Measurements from ENCODE around the gene PRKCH. TPM values are rescaled to one million over a fixed set of nuclear protein-coding genes. Genes with fewer than 3 reads are reported as not detected.

PRKCH gene
- polyA plus RNA-seq, 4 donors = 9.0 to 18.4 (median 16.1) TPM

GRCh38 chr14:61360796-61361525, 39.6 kb downstream of the PRKCH start:
- no peak for DNase-seq (ENCODE audit: low read depth in 4 of 4, low spot score in 3 of 4)

- DNase-seq (ENCODE audit: low read depth in 4 of 4, low spot score in 3 of 4) = no peak
Observed at GRCh38 chr14:61362072-61362750, 40.8 kb downstream of the PRKCH start.

- DNase-seq (ENCODE audit: low read depth in 4 of 4, low spot score in 3 of 4) = no peak
Observed at GRCh38 chr14:61364243-61364642, 42.9 kb downstream of the PRKCH start.

DNA sequence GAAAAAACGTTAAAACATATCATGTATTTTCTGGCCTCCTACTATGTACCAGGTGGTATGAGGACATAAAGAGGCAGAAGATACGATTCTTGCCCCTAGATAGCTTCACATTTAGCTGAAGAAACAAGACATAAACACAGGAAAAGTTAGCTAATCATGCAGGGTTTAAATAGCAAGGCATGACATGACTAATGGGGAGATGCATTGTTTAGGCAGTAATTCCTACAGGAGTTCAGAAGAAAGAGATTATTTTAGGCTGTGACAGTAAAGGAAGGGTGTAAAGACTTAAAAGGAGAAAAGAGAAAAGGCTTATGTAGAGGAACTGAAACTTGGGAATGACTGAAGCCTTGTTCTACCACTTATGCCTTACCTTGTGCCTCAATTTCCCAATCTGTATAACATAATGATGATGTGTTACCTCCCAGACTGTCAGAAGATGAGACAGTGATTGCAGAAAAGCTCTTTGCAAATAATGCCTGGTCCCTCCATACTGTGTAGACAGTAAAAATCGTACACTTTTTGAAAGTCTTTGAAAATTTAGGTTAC, 44.4 kb downstream of the PRKCH start:
- no peak for DNase-seq (ENCODE audit: low read depth in 4 of 4, low spot score in 3 of 4)

DNA sequence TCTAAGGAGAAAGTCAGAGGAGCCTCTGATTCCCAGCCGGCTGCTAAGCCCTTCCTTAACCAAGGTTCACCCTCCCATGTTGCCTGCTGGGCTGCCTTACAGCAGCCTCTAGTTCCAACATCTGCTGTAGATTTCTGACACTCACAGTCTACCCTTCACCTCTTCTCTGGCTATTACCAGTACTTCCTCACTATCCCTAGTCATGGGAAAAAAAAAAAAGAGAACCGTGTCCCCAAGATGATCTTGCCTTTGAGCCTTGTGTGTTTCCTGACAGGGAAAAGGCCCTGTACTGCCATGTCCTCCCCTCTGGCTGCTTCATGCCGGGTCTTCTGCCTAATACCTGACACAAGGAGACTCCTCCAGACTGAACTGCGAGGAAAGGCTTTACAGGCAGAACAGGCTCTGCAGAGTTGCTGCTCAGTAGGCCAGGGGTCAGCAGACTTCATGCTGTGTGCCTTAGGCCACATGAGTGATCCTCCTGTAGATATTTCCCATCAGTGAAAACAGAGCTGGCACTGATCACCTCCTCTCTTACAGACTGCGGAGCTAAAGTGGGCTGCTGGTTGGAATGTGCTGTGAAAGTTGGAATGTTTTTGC, 46.8 kb downstream of the PRKCH start:
- DNase-seq (ENCODE audit: low read depth in 4 of 4, low spot score in 3 of 4) = no peak

DNA sequence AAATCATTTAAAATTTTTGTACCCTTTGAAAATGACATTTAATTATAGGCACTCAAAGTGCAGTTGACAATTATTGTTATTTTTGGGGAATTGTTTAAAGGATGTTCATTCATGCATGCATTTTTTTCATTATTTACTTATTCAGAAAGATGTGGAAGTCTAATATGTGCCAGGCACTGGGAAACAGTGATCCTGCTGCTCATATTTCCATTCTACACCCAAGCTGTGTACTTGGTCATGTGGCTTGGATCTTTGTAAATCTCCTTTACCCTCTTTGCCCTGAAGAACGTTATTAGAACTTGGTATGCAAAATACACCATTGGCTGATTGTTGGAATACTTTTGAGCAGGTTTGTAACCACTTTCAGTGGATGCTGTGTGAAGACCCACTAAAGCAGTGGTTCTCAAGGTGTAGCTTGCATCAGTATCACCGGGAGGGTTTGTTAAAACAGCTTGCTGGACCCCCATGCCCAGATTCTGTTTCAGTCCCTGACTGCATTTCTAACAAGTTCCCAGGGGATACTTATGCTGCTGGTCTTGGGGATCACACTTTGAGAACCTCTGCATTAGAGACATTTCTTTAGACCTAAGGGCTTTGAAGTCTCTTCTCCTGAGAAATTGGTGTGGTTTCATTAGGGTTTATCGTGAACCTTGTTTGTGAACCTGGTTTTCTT, 47.5 kb downstream of the PRKCH start:
- no peak for DNase-seq (ENCODE audit: low read depth in 4 of 4, low spot score in 3 of 4)

DNA sequence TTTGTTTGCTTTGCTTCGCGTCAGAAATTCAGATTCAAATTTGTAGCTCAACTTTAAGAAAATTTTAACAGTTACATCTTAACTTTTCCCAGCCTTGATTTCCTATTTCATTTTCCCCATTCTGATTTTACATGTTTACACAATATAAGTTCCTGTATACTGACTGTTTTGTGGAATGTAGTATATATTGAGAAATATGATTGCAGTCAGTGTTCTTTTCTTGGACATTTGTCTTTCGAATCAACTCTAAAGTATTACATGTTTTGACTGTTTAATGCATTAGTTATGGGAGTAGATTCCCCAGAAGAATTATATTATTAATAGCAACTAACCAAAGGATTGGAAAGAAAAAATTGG, 48.1 kb downstream of the PRKCH start:
- DNase-seq (ENCODE audit: low read depth in 4 of 4, low spot score in 3 of 4) = no peak

DNA sequence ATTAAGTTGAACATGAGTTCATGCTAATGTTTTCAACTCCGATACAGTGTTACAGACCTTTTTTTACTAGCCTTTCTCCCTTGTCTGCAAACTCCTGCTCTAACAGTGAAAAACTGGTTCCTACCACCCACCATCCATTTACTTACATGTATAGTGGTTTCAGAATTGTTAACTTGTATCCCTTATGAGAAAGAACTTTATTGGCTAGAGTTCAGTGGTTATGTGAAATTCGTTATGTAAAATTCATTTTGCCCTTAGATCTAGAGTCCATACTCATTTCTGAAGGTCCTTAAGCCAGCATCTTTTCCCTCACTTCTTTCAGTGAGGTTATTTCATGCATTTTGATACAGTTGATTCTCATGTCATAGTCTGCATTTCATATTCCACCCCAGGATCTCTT, 51.0 kb downstream of the PRKCH start:
- no peak for DNase-seq (ENCODE audit: low read depth in 4 of 4, low spot score in 3 of 4)

DNA sequence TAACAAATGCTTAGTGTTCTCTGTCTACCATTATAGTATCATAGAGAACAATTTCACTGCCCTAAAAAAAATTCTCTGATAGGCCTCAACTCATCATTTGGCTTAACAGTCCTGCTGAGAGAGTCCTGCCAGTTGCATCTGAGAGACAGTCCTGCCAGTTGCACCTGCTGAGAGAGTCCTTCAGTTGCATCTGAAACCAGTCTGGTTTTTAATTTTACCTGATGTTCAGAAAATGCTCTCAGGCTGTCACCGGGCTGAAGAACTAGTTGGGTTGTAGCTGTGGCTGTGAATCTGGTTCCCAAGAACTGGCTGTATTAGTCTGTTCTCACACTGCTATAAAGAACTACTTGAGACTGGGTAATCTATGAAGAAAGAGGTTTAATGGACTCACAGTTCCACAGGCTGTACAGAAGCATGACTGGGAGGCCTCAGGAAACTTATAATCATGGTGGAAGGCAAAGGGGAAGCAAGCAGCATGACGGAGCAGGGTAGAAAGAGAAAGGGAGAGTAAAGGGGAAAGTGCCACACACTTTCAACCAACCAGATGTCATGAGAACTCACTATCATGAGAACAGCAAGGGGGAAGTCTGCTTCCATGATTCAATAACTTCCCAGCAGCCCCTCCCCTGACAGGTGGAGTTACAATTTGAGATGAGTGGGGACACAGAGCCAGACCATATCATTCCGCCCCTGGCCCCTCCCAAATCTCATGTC, 51.6 kb downstream of the PRKCH start:
- DNase-seq (ENCODE audit: low read depth in 4 of 4, low spot score in 3 of 4) = no peak

DNA sequence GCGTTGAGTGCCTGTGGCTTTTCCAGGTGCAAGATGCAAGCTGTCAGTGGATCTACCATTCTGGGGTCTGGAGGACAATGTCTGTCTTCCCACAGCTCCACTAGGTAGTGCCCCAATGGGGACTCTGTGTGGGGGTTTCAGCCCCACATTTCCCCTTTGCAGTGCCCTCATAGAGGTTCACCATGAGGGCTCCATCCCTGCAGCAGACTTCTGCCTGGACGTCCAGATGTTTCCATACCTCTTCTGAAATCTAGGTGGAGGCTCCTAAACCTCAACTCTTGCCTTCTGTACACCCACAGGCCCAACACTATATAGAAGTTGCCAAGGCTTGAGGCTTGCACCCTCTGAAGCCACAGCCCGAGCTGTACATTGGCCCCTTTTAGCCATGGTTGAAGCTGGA, 52.9 kb downstream of the PRKCH start:
- DNase-seq (ENCODE audit: low read depth in 4 of 4, low spot score in 3 of 4) = no peak

DNA sequence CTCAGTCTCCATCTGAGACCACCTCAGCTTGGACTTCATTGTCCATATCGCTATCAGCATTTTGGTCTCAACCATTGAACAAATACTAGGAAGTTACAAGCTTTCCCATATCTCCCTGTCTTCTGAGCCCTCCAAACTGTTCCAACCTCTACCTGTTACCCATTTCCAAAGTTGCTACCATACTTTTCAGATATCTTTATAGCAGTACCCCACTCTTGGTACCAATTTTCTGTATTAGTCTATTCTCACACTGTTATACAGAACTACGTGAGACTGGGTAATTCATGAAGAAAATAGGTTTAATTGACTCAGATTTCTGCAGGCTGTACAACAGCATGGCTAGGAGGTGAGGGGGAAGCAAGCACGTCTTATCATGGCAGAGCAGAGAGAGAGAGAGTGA, 53.8 kb downstream of the PRKCH start:
- DNase-seq (ENCODE audit: low read depth in 4 of 4, low spot score in 3 of 4) = no peak

DNA sequence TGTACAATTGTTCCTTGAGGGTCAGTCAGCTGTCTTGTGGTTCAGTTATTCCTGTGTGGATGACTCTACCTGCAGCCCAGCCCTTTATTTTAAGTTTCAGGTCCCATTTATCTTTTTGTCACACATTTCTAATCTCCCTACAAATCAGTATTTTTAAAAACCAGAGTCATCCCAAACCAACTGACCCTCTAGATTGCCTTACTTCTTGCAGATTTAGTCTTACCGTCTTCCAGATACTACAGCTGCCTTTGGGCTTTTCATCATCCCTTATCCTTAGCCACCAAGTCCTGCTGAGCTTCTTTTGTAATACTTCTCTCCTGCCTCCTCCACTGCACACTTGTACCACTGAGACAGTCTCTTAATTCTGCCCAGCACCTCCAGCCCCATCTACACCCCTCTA, 54.9 kb downstream of the PRKCH start:
- DNase-seq (ENCODE audit: low read depth in 4 of 4, low spot score in 3 of 4) = no peak

- no peak for DNase-seq (ENCODE audit: low read depth in 4 of 4, low spot score in 3 of 4)
Observed at GRCh38 chr14:61377749-61378148, 56.4 kb downstream of the PRKCH start.

- no peak for DNase-seq (ENCODE audit: low read depth in 4 of 4, low spot score in 3 of 4)
Observed at GRCh38 chr14:61379639-61380184, 58.3 kb downstream of the PRKCH start.

DNA sequence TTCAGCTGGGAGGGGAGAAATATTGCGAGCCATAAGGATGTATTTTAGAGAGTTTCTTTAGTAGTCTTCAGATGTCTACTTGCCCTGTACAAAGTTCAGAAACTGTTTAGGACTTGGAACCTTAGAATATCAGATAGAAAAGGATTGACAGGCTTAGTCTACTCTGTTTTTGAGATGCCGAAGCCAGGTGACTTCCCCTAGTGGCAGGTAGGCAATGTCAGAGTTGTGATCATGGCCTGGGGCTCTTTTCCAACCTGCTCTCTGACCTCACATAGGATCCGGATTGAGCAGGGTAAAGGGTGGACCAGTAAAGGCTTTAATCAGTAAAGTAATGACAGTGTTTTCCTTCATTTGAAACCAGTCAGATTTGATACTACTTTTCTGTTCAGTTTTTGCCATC, 59.6 kb downstream of the PRKCH start:
- DNase-seq (ENCODE audit: low read depth in 4 of 4, low spot score in 3 of 4) = no peak

DNA sequence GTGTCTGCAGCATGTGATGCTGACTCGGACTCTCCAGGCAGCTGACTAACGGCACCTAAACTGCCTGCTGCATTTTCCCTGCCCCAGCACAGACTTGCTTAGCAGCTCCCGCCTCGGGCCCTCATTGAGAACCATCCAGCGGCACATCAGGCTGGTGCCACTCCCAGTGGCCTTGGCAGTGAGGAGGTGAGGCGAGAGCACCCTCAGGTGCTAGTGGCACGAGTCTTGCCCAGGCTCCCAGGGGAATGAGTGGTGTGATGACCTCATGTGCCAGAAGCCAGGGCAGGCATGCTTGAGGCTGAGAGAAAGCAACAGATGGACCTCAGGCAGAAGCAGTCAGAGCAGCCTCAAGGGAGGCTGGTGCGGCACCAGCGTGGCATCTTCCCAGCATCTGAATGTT, 60.2 kb downstream of the PRKCH start:
- no peak for DNase-seq (ENCODE audit: low read depth in 4 of 4, low spot score in 3 of 4)

DNA sequence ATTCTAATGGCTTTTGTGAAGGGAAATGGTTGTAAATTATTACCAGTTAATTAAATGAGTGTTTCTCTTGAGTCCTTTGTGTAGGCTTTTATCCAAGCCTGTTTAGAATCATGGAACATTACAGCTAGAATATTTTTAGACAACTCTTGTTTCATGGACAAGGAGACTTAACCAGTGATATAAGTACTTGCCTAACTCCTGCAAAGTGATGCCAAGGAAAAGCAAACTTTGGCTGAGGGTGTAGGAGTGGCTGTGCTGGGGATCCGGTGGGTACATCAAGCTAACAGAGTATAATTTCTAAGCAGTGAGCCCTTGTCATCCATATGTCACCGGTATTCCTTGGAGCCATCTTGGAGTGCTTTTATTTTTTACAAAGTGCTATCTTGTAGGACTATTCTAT, 61.5 kb downstream of the PRKCH start:
- no peak for DNase-seq (ENCODE audit: low read depth in 4 of 4, low spot score in 3 of 4)

GRCh38 chr14:61385002-61385685, 63.8 kb downstream of the PRKCH start:
- DNase-seq (ENCODE audit: low read depth in 4 of 4, low spot score in 3 of 4) = no peak

DNA sequence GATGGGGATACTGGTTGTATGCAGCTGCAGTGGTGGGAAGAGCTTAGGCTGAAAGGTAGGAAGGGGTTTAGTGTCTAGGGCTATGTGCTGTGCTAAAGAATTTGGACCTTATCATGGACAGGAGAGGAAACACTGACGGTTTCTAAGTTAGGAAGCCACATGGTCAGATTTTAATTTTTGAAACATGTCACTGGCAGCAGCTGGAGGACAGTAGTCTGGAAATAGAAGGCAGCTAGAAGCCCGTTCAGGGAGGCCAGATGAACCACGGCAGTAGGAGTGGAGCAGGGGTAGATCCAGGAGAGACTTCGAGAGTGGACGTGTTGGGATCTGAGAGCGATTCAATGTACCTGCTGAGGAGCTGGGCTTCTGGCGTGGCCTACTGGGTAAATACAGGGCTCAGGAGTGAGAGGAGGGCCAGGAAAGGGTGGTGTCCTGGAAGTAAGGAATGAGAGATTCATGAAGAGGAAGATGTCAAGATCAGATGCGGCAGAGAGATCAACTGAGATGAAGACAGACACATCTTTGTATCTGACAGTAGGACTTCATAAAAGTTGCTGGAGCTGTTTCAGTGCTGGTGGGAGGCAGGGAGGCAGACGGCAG, 64.9 kb downstream of the PRKCH start:
- no peak for DNase-seq (ENCODE audit: low read depth in 4 of 4, low spot score in 3 of 4)

All from left renal pelvis (tissue), 4 donors.